ENCODE measurements around the gene DGKB.
A peak's percentile ranks its signal among the peaks of the same experiment; 100 is the strongest.

The DGKB gene

GRCh38 chr7:14432924-14433323, 469.6 kb downstream of the DGKB start:
- no peaks in the 10 kb centered on the region for H3K27me3 ChIP-seq (ENCODE audit: low read depth)

GRCh38 chr7:14430926-14431325, 471.6 kb downstream of the DGKB start:
- no peak for DNase-seq (ENCODE audit: low spot score in 2 of 2)
- Histone ChIP-seq H3K36me3 (replicated peaks) (no peaks in the 10 kb centered on the region), H3K9me3 (no peaks in the 10 kb centered on the region), H3K4me3 (no peak overlapping the region), H3K4me1 (no peaks in the 10 kb centered on the region), H3K27me3 (ENCODE audit: low read depth) (no peaks in the 10 kb centered on the region)
- in situ Hi-C loops (cut with MboI; ENCODE audit: low sequenced_read_pairs), result no loop called here

More at GRCh38 chr7:14432924-14433323, 469.6 kb downstream of the DGKB start:
- no peak overlapping the region for H3K4me3 ChIP-seq
- no peaks in the 10 kb centered on the region for H3K9me3 ChIP-seq
- in situ Hi-C loops (cut with MboI; ENCODE audit: low sequenced_read_pairs), result no loop called here
- no peaks in the 10 kb centered on the region for H3K36me3 ChIP-seq (replicated peaks)
- no peak for DNase-seq (ENCODE audit: low spot score in 2 of 2)
- no peaks in the 10 kb centered on the region for H3K4me1 ChIP-seq

- H3K27me3 ChIP-seq (ENCODE audit: low read depth), result no peaks in the 10 kb centered on the region
- no peaks in the 10 kb centered on the region; the same call in 1 of the 2 replicates for H3K4me1 ChIP-seq
- no peak for DNase-seq (ENCODE audit: low spot score in 2 of 2)
Measured at GRCh38 chr7:14425559-14425958, 477.0 kb downstream of the DGKB start.

GRCh38 chr7:14424675-14425074, 477.9 kb downstream of the DGKB start:
- H3K9me3 ChIP-seq, result no peaks in the 10 kb centered on the region
- H3K36me3 ChIP-seq (replicated peaks), result no peaks in the 10 kb centered on the region
- in situ Hi-C loops (cut with MboI; ENCODE audit: low sequenced_read_pairs), result no loop called here
- H3K4me1 ChIP-seq, result no peaks in the 10 kb centered on the region; the same call in 1 of the 2 replicates
- DNase-seq (ENCODE audit: low spot score in 2 of 2), result no peak
- H3K27me3 ChIP-seq (ENCODE audit: low read depth), result no peaks in the 10 kb centered on the region
- H3K4me3 ChIP-seq, result no peak overlapping the region

More at GRCh38 chr7:14425559-14425958, 477.0 kb downstream of the DGKB start:
- in situ Hi-C loops (cut with MboI; ENCODE audit: low sequenced_read_pairs), result no loop called here
- Histone ChIP-seq H3K36me3 (replicated peaks) (no peaks in the 10 kb centered on the region), H3K9me3 (no peaks in the 10 kb centered on the region), H3K4me3 (no peak overlapping the region)

- DNase-seq (ENCODE audit: low spot score in 2 of 2), result peak in 1 of 2 experiments; percentile 35
- Histone ChIP-seq H3K27me3 (ENCODE audit: low read depth) (no peaks in the 10 kb centered on the region), H3K4me1 (no peaks in the 10 kb centered on the region; the same call in 1 of the 2 replicates), H3K4me3 (no peak overlapping the region), H3K9me3 (no peaks in the 10 kb centered on the region), H3K36me3 (replicated peaks) (no peaks in the 10 kb centered on the region)
- in situ Hi-C loops (cut with MboI; ENCODE audit: low sequenced_read_pairs), result no loop called here
Measured at GRCh38 chr7:14420768-14421167, 481.8 kb downstream of the DGKB start.

- in situ Hi-C loops (cut with MboI; ENCODE audit: low sequenced_read_pairs), result no loop called here
Measured at GRCh38 chr7:14419531-14419930, 483.0 kb downstream of the DGKB start.

GRCh38 chr7:14418633-14419032, 483.9 kb downstream of the DGKB start:
- Histone ChIP-seq H3K9me3 (no peaks in the 10 kb centered on the region), H3K36me3 (replicated peaks) (no peaks in the 10 kb centered on the region), H3K27me3 (ENCODE audit: low read depth) (no peaks in the 10 kb centered on the region), H3K4me1 (no peaks in the 10 kb centered on the region; the same call in 1 of the 2 replicates), H3K4me3 (no peak overlapping the region)
- DNase-seq (ENCODE audit: low spot score in 2 of 2), result no peak
- in situ Hi-C loops (cut with MboI; ENCODE audit: low sequenced_read_pairs), result no loop called here

More at GRCh38 chr7:14419531-14419930, 483.0 kb downstream of the DGKB start:
- Histone ChIP-seq H3K4me1 (no peaks in the 10 kb centered on the region; the same call in 1 of the 2 replicates), H3K9me3 (no peaks in the 10 kb centered on the region), H3K36me3 (replicated peaks) (no peaks in the 10 kb centered on the region), H3K27me3 (ENCODE audit: low read depth) (no peaks in the 10 kb centered on the region), H3K4me3 (no peak overlapping the region)
- no peak for DNase-seq (ENCODE audit: low spot score in 2 of 2)

GRCh38 chr7:14414274-14414986, 488.1 kb downstream of the DGKB start:
- Histone ChIP-seq H3K27me3 (ENCODE audit: low read depth) (no peaks in the 10 kb centered on the region), H3K36me3 (replicated peaks) (no peaks in the 10 kb centered on the region), H3K9me3 (no peaks in the 10 kb centered on the region), H3K4me1 (no peaks in the 10 kb centered on the region), H3K4me3 (no peak overlapping the region)
- in situ Hi-C loops (cut with MboI; ENCODE audit: low sequenced_read_pairs), result no loop called here
- DNase-seq (ENCODE audit: low spot score in 2 of 2), result no peak

- H3K27me3 ChIP-seq (ENCODE audit: low read depth), result no peaks in the 10 kb centered on the region
- H3K4me3 ChIP-seq, result no peak overlapping the region
- no peak for DNase-seq (ENCODE audit: low spot score in 2 of 2)
- H3K36me3 ChIP-seq (replicated peaks), result no peaks in the 10 kb centered on the region
- no peaks in the 10 kb centered on the region for H3K9me3 ChIP-seq
- in situ Hi-C loops (cut with MboI; ENCODE audit: low sequenced_read_pairs), result no loop called here
- no peaks in the 10 kb centered on the region for H3K4me1 ChIP-seq
Measured at GRCh38 chr7:14407246-14408015, 495.1 kb downstream of the DGKB start.

- H3K36me3 ChIP-seq (replicated peaks), result no peaks in the 10 kb centered on the region
- no peaks in the 10 kb centered on the region for H3K9me3 ChIP-seq
- in situ Hi-C loops (cut with MboI; ENCODE audit: low sequenced_read_pairs), result no loop called here
- no peak for DNase-seq (ENCODE audit: low spot score in 2 of 2)
- H3K4me3 ChIP-seq, result no peak overlapping the region
- H3K4me1 ChIP-seq, result no peaks in the 10 kb centered on the region
- no peaks in the 10 kb centered on the region for H3K27me3 ChIP-seq (ENCODE audit: low read depth)
Measured at GRCh38 chr7:14403587-14403986, 499.0 kb downstream of the DGKB start.

GRCh38 chr7:14400271-14400670, 502.3 kb downstream of the DGKB start:
- H3K9me3 ChIP-seq, result no peaks in the 10 kb centered on the region
- H3K4me1 ChIP-seq, result no peaks in the 10 kb centered on the region
- H3K27me3 ChIP-seq (ENCODE audit: low read depth), result no peaks in the 10 kb centered on the region
- DNase-seq (ENCODE audit: low spot score in 2 of 2), result no peak
- no peaks in the 10 kb centered on the region for H3K36me3 ChIP-seq (replicated peaks)
- H3K4me3 ChIP-seq, result no peak overlapping the region
- in situ Hi-C loops (cut with MboI; ENCODE audit: low sequenced_read_pairs), result no loop called here

- Histone ChIP-seq H3K4me1 (no peaks in the 10 kb centered on the region), H3K27me3 (ENCODE audit: low read depth) (no peaks in the 10 kb centered on the region), H3K36me3 (replicated peaks) (no peaks in the 10 kb centered on the region), H3K9me3 (no peaks in the 10 kb centered on the region), H3K4me3 (no peak overlapping the region)
- DNase-seq (ENCODE audit: low spot score in 2 of 2), result no peak
- in situ Hi-C loops (cut with MboI; ENCODE audit: low sequenced_read_pairs), result no loop called here
Measured at GRCh38 chr7:14398526-14398925, 504.0 kb downstream of the DGKB start.

GRCh38 chr7:14395860-14396259, 506.7 kb downstream of the DGKB start:
- in situ Hi-C loops (cut with MboI; ENCODE audit: low sequenced_read_pairs), result no loop called here

GRCh38 chr7:14394786-14395185, 507.8 kb downstream of the DGKB start:
- no peak for DNase-seq (ENCODE audit: low spot score in 2 of 2)
- H3K36me3 ChIP-seq (replicated peaks), result no peaks in the 10 kb centered on the region
- H3K4me1 ChIP-seq, result no peaks in the 10 kb centered on the region; the same call in 1 of the 2 replicates
- H3K27me3 ChIP-seq (ENCODE audit: low read depth), result no peaks in the 10 kb centered on the region
- in situ Hi-C loops (cut with MboI; ENCODE audit: low sequenced_read_pairs), result no loop called here
- H3K9me3 ChIP-seq, result no peaks in the 10 kb centered on the region
- H3K4me3 ChIP-seq, result no peak overlapping the region

More at GRCh38 chr7:14395860-14396259, 506.7 kb downstream of the DGKB start:
- no peaks in the 10 kb centered on the region for H3K36me3 ChIP-seq (replicated peaks)
- H3K9me3 ChIP-seq, result no peaks in the 10 kb centered on the region
- no peak for DNase-seq (ENCODE audit: low spot score in 2 of 2)
- H3K4me1 ChIP-seq, result no peaks in the 10 kb centered on the region
- no peak overlapping the region for H3K4me3 ChIP-seq
- no peaks in the 10 kb centered on the region for H3K27me3 ChIP-seq (ENCODE audit: low read depth)
